Ectodermal cell (in vitro differentiated cells): ENCODE measurements around the gene MKNK1.

Source experiments
- H3K27ac ChIP-seq: 2 replicates; pipeline ENCODE4 v1.7.0; 2013; ENCODE audit warnings: mild to moderate bottlenecking, low read depth, low read length; ENCODE audit not compliant: insufficient read depth, poor library complexity, severe bottlenecking
- H3K27me3 ChIP-seq: 2 replicates; pipeline ENCODE4 v1.7.0; 2013; ENCODE audit warnings: mild to moderate bottlenecking, low read length; ENCODE audit not compliant: insufficient read depth, control insufficient read depth, poor library complexity, severe bottlenecking
- H3K36me3 ChIP-seq: one replicate; pipeline ENCODE4 v1.7.0; 2013; ENCODE audit warnings: low read length; ENCODE audit not compliant: control insufficient read depth, insufficient read depth
- H3K4me1 ChIP-seq: one replicate; pipeline ENCODE4 v1.7.0; 2013; ENCODE audit warnings: low read length; ENCODE audit not compliant: control insufficient read depth, insufficient read depth
- H3K4me3 ChIP-seq: 2 replicates; pipeline ENCODE4 v1.7.0; 2013; ENCODE audit warnings: low read depth, low read length, control low read depth; ENCODE audit not compliant: insufficient read depth
- H3K9me3 ChIP-seq: 2 replicates; pipeline ENCODE4 v1.7.0; 2013; ENCODE audit warnings: mild to moderate bottlenecking, low read length, moderate library complexity; ENCODE audit not compliant: control insufficient read depth
- WGBS, 2 experiments: methylation state at CpG; one replicate each; pipeline ENCODE4 v1.1.7; 2013; ENCODE audit warnings: missing lambda C conversion rate in 2 of 2; 5-methylcytosine and 5-hydroxymethylcytosine counted together

MKNK1 gene

DNA sequence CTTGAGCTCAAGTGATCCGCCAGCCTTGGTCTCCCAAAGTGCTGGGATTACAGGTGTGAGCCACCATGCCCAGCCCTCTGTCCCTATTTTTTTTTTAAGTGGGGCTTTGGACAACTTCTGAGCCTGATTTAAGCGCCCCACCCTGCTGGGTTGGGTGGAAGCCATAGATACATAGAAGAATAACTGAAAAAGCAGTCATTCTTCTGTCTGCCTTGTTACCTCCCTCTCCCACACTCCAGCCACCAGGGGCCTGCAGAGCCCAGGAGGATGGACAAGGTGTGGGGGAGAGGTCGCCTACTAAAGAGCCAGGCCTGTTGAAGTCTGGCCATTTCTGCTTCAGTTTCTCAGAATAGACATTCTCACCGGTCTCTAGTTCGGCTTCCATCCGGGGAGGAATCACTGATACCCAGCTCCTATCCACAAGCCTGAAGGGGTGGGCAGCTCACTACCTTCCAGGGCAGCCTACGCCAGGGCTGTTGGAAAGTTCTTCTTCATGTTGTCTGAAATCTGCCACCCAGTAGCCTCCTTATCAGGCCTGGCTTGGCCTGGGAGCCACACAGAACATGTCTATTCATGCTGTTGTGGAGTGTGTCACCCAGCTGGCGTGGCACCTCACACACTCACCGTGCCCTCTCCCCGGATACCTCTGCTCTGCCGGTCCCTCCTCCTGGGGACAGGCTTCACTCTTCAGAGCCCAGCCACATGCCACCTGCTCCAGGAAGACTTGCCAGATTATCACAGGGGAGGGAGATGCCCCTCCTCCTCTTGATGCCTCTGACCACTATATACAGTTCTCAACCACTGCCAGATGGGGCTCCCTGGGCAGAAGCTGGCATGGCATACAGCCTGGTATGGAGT, 80.3 kb downstream of the MKNK1 start:
- Histone ChIP-seq H3K27ac (no peak overlapping the region), H3K36me3 (no peaks in the 10 kb centered on the region), H3K9me3 (no peaks in the 10 kb centered on the region), H3K4me3 (no peak overlapping the region), H3K27me3 (peaks cover 69% of the 10 kb centered on the region), H3K4me1 (peaks cover 72% of the 10 kb centered on the region)
- 91 to 92% methylated on average over 11 of the region's 11 CpGs for WGBS, 2 experiments

- peaks cover 66% of the 10 kb centered on the region for H3K27me3 ChIP-seq
- WGBS, 2 experiments = 48 to 50% methylated on average over 13 of the region's 13 CpGs
Observed at GRCh38 chr1:46522969-46523320, 81.1 kb downstream of the MKNK1 start.

DNA sequence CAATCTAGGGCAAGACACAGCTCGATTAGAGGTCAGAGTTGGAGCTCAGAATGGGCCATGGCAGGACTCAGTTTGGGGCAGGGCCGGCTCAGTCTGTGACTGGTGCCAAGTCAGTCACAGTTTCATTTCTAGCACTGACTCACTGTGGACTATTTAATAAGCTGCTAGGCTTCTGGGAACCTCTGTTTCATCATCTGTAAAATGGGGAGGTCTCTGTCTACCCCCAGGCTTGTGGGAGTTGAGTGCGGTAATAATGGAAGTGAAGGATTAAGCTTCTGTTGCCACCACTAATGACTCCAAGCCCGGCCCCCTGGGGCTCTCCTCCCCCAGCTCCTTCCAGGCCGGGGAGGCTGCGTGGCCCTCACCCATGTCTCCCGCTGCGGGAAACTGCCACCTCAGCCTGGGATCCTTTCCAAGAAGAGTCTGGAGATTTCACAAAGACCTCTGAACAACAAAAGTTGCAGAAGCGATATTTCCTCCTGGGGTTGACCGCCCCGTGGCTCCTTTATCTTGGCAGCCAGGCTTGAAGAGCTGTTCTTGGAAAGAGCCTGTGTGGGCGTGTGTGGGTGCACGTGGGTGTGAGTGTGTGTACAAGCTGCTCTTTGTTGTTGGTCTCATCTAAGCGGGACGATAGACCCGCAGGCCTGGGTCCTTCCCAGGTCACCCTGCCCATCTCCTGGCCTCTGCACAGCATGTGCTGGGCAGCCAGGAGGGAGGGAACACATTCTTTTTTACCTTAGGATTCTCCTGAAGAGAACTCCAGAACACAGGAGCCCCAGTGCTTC, 81.7 kb downstream of the MKNK1 start:
- peaks cover 66% of the 10 kb centered on the region for H3K27me3 ChIP-seq
- no peaks in the 10 kb centered on the region for H3K36me3 ChIP-seq
- H3K9me3 ChIP-seq = no peaks in the 10 kb centered on the region
- no peak overlapping the region for H3K27ac ChIP-seq
- no peak overlapping the region for H3K4me3 ChIP-seq
- H3K4me1 ChIP-seq = peaks cover 71% of the 10 kb centered on the region
- 56 to 57% methylated on average over 16 of the region's 16 CpGs for WGBS, 2 experiments

More at GRCh38 chr1:46522969-46523320, 81.1 kb downstream of the MKNK1 start:
- no peak overlapping the region for H3K4me3 ChIP-seq
- no peaks in the 10 kb centered on the region for H3K9me3 ChIP-seq
- peaks cover 70% of the 10 kb centered on the region for H3K4me1 ChIP-seq
- H3K27ac ChIP-seq = no peak overlapping the region
- no peaks in the 10 kb centered on the region for H3K36me3 ChIP-seq

GRCh38 chr1:46521414-46521813, 82.7 kb downstream of the MKNK1 start:
- H3K36me3 ChIP-seq = no peaks in the 10 kb centered on the region
- H3K27me3 ChIP-seq = peaks cover 66% of the 10 kb centered on the region
- H3K9me3 ChIP-seq = no peaks in the 10 kb centered on the region
- peaks cover 74% of the 10 kb centered on the region for H3K4me1 ChIP-seq
- H3K4me3 ChIP-seq = no peak overlapping the region
- no peak overlapping the region for H3K27ac ChIP-seq
- WGBS, 2 experiments = 60 to 80% methylated on average over 1 to 2 of the region's 2 CpGs

DNA sequence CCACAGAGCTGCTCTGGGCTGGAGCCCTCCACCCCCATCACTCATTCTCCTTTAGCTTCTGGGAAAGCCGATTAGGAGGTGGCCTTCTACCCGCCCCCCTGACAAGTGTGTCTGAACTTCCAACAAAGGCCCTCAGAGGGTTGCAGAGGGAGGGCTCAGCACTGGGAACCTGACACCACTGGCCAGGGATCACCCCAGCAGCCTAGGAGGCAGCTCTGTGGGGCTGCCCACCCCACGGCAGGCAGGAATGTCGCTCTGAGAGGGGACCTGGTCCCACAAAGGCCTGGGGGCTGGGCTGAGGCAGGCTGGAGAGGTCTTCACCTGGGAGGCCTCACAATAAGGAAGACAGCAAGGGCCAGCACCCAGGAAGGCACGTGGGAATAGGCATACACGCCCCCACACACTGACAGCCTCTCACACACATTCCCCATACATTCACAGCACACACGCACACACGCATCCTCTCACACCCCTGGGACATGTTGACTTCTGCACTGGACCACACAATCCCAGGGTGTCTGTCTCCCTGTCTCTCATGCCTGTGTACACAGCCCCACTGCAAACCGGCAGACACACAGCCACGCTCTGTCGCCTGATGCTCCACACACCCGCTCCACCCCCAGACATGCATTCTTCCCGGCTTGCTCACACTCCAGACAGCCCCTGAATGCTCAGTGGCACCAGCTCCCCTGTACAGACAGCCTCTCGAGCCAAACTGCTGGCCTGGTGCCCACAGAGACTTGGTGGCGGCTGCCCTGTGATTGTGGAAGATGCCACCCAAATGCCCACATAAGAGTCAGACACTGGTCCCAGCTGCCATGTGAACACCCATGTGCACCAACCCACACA, 83.8 kb downstream of the MKNK1 start:
- H3K27me3 ChIP-seq = peaks cover 65% of the 10 kb centered on the region
- H3K4me3 ChIP-seq = no peak overlapping the region
- H3K4me1 ChIP-seq = peaks cover 69% of the 10 kb centered on the region
- 40% methylated on average over 15 of the region's 15 CpGs for WGBS, 2 experiments
- H3K9me3 ChIP-seq = no peaks in the 10 kb centered on the region
- no peaks in the 10 kb centered on the region for H3K36me3 ChIP-seq
- no peak overlapping the region for H3K27ac ChIP-seq

- 83% methylated on average over 4 of the region's 4 CpGs for WGBS, 2 experiments
- H3K27me3 ChIP-seq = peaks cover 54% of the 10 kb centered on the region
Observed at GRCh38 chr1:46519209-46519608, 84.9 kb downstream of the MKNK1 start.

GRCh38 chr1:46517932-46518498, 86.1 kb downstream of the MKNK1 start:
- H3K4me1 ChIP-seq = peaks cover 58% of the 10 kb centered on the region
- peaks cover 42% of the 10 kb centered on the region for H3K27me3 ChIP-seq
- H3K36me3 ChIP-seq = no peaks in the 10 kb centered on the region
- no peak overlapping the region for H3K4me3 ChIP-seq
- WGBS, 2 experiments = 75% methylated on average over 4 of the region's 4 CpGs
- H3K27ac ChIP-seq = no peak overlapping the region
- no peaks in the 10 kb centered on the region for H3K9me3 ChIP-seq

More at GRCh38 chr1:46519209-46519608, 84.9 kb downstream of the MKNK1 start:
- Histone ChIP-seq H3K4me3 (no peak overlapping the region), H3K27ac (no peak overlapping the region), H3K9me3 (no peaks in the 10 kb centered on the region), H3K36me3 (no peaks in the 10 kb centered on the region), H3K4me1 (peaks cover 60% of the 10 kb centered on the region)

DNA sequence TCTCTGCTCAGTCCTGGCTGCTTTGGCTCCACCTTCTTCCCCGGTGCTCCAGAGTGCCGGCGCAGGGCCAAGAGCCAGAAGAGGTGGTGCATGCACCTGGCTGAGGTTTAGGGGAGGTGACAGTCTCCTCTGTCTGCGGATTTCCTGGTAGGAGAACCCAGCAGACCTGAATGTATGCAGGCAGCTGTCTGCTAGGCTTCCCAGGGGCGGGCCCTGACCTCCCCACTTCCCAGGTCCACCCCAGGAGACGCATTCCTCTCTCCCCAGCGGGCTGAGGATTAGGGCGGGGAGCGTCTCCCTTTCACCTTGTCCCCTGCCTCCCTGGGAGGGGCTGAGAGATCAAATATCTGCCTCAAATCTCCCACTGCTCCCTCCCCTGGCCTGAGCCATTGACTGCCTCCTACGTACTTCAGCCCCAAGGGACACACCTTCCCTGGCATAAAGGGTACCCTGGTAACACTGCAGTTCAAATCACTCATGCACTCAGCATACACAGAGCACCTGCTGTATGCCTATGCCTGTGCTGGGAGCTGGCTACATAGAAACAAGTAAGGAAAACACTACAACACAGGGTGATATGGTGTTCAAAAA, 87.0 kb downstream of the MKNK1 start:
- no peaks in the 10 kb centered on the region for H3K9me3 ChIP-seq
- peaks cover 48% of the 10 kb centered on the region for H3K4me1 ChIP-seq
- H3K27me3 ChIP-seq = peaks cover 34% of the 10 kb centered on the region
- H3K36me3 ChIP-seq = no peaks in the 10 kb centered on the region
- no peak overlapping the region for H3K4me3 ChIP-seq
- no peak overlapping the region for H3K27ac ChIP-seq
- 2 to 3% methylated on average over 10 of the region's 10 CpGs for WGBS, 2 experiments

- Histone ChIP-seq H3K4me1 (peaks cover 46% of the 10 kb centered on the region), H3K36me3 (no peaks in the 10 kb centered on the region), H3K4me3 (no peak overlapping the region), H3K27me3 (peaks cover 30% of the 10 kb centered on the region), H3K27ac (no peak overlapping the region), H3K9me3 (no peaks in the 10 kb centered on the region)
- 57 to 61% methylated on average over 12 of the region's 12 CpGs for WGBS, 2 experiments
Observed at GRCh38 chr1:46516200-46516950, 87.7 kb downstream of the MKNK1 start.
